ENCODE measurements around the gene IFT80.

Gene IFT80

DNA sequence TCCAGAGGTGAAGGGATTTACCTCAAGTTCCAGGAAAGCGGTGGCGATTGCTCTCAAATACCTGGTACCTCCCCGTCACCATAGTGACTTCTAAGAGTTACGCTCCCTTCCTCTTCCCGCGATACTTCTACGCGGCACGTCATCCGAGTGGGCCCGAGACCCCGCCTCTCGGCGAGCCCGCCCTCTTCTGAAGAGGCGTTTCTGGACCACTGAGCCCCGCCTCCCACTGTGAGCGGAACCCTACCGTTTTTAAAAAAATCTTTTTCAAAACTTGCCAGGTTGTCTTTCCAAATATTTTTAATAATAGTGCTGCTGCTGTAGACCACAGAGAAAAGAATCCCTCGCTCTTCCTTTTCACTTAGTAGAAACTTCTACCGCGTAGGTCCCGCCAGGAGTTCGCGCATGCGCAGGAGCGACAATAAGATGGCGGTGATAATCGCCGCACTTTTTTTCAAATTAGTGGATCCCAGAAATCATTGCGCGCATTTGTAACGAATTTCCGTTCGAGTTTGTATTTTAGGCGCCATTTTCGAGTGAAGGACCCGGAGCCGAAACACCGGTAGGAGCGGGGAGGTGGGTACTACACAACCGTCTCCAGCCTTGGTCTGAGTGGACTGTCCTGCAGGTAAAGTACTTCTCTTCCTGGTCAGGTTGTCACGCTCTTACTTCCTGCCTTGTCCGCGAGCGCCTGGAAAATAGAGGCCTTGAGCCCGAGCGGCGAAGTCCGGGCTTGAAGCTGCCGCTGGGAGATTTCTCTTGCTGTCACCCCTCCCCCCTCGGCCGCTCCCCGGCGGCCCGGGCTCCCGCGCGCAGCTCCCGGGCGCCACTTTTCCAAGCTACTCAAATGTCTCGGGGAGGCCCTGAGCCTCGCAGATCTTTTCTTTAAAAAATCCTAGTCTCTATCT is at the start of gene IFT80, which contains the start of gene SMC4:
Gene IFT80, minus strand, starts transcription at position 101 of the 905 bp plus-strand sequence. CDS start 14,625 bp downstream, outside the sequence.
Gene SMC4, plus strand, starts transcription at position 526 of the 905 bp plus-strand sequence. CDS start 1,177 bp downstream, outside the sequence.
- DNase-seq, result peak; percentile 96

DNA sequence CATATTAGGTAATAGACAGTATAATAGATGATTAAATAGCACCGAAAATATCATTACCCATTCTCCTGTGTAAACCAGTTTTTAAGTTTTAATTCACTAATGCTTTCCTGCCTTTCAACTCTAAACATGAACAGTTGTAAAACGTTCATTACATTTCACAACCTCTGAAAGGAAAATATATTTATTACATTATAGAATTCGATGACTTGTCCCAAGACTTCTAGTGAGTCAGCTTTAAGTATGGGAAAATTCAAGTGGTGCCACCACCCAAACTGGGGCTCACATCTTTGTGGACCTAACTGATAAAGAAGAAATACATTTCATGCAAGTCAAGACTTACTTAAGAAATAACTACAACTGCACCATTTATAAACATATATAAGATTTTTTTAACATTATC is 48.5 kb upstream of the IFT80 start:
- DNase-seq, result no peak

DNA sequence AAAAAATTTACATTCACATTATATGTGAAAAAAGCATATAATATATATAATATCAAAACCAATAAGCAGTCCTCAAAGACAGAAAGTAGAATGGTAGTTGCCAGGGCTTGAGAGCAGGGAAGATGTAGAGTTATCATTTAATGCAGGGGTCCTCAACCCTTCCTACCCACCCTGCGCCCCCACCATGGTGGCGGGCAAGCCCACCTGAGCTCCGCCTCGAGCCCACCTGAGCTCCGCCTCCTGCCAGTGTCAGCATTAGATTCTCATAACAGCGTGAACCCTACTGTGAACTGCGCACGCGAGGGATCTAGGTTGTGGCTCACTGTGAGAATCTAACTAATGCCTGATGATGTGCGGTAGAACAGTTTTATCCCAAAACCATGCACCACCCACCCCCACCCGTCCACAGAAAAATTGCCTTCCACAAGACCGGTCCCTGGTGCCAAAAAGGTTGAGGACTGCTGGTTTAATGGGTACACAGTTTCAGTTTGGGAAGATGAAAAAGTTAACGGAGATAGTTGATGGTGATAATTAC is 47.6 kb upstream of the IFT80 start:
- DNase-seq, result no peak

DNA sequence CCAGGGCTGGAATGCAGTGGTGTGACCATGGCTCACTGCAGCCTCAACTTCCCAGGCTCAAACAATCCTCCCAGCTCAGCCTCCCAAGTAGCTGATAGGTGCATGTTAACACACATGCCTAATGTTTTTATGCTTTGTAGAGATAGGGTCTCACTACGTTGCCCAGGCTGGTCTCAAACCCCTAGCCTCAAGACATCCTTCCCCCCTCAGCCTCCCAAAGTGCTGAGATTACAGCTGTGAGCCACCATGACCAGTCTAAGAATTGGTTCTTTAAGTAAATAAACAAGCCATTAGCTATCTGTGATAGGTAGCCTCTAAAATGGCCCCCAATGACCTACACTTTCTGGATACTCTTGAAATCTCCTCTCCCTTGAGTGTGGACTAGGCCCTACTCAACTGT is 46.8 kb upstream of the IFT80 start:
- DNase-seq, result no peak

DNA sequence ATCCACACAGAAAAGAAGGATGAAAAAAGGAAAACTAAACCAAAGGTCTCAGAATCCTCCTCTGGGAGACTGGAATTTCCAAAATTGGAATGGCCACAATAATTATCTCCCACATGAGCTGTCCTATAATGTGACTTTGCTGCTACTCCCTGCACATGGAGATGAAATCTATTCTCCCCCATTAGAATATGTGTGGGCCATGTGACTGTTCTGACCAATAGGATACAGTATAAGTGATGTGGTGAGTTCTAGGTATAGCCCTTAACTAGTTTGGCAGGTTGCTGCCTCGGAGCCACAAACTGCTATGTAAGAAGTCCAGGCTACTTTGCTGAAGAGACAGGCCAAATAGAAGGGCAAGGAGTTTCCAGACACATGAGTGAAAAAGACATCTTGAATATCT is 45.4 kb upstream of the IFT80 start:
- DNase-seq, result no peak

DNA sequence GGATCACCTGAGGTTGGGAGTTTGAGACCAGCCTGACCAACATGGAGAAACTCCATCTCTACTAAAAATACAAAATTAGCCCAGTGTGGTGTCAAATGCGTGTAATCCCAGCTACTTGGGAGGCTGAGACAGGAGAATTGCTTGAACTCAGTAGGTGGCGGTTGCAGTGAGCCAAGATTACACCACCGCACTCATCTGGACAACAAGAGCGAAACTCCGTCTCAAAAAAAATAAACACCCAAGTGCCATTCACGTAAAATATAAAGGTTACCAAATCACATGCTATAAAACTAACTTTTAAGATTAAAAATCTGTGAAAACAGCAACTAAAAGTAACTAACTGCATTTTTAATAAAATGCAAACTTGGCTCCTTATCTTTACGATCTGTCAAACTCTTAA is 41.7 kb upstream of the IFT80 start:
- no peak for DNase-seq

DNA sequence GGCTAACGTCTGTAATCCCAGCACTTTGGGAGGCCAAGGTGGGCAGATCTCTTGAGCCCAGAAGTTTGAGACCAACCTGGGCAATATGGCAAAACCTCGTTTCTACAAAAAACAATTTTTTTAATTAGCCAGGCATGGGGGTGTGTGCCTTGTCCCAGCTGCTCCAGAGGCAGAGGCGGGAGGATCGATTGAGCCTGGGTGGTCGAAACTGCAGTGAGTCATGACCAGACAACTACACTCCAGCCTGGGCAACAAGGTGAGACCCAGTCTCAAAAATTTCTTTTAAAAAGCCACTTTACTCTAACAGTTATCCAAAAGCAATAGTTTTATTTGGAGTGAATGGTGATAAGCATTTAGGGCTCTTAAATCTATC is 38.0 kb upstream of the IFT80 start:
- no peak for DNase-seq

DNA sequence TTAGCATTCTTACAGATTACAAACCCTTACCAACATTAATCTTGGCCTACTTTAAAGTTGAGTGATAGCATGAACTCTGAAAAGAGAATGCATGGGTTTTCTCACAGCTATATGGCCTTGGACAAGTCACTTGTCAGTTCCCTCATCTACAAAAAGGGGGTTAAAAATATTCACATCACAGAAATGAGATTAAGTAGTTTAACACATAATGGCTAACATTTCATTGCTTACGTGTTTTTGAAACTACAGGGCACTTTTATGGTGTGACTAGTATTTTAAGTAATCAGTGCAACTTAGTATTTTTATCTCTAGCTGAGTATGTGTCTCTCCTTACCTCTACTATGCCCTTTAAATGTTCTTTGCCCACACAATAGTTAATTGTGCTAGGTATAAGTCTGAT is 36.7 kb upstream of the IFT80 start:
- no peak for DNase-seq

DNA sequence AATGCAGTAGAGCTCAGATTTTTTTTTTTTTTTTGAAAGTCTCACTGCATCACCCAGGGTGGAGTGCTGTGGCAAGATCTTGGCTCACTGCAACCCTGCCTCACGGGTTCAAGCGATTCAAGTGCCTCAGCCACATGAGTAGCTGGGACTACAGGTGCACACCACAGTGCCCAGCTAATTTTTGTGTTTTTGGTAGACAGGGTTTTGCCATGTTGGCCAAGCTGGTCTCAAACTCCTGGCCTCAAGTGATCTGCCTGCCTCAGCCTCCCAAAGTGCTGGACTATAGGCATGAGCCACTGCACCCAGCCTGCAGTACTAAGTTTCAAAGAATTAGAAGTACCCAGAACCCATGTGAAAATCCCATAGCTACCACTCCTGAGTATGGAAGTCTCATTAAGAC is 36.1 kb upstream of the IFT80 start:
- DNase-seq, result no peak

DNA sequence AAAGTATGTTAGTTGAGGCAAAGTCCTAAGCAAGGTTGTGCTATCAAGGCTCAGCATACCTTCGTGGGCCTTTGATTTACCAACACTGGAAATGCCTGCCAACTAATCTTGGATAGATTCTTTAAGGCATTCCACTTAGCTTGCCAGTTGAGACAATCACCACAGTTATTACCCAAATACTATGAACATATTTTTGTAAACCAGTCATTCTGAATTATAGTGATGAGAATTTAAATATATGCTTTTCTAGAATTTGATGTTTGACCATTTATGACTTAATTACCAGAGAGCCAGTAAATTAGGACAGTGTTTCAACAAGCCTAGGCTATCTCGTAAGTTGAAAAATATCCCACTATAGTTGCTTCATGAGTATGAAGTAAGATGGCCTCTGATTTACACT is 35.0 kb upstream of the IFT80 start:
- DNase-seq, result no peak

DNA sequence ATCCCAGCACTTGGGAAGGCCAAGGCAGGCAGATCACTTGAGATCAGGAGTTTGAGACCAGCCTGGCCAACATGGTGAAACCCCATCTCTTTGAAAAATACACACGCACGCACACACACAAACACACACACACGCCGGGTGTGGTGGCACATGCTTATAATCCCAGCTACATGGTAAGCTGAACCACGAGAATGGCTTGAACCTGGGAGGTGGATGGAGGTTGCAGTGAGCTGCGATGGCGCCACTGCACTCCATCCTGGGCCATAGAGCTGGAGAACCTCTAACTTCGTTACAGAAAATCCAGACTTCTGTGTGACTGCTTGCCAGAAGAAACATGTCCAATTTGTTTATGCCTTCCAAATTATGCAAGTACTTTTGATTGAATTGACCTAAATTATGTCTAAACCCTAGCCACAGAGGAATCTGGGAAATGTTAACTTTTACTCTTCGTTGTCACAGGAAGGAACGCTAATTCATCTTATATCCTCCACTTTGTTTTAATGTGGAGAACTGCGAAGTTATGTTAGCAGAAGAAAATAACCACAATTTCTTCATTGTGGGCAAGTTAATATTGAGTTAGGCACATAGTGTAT is 28.9 kb upstream of the IFT80 start:
- DNase-seq, result no peak

DNA sequence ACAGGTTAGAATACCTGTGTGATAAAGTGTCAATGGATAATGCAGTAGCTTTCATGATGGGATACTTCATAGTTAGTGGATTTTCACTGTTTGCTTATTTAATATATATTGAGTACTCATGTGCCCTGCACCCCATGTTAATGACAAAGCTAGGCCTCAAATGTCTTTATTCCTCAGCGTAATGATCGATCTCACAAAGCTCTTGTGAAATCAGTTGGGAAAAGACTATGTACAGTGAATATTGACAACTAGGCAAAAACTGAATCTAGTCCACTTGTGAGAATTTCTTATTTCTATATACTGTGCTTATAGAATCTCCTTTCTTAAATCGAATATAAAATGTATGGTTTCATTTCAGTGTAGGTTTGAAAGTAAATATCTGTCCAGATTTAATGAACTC is 18.3 kb upstream of the IFT80 start:
- DNase-seq, result no peak

DNA sequence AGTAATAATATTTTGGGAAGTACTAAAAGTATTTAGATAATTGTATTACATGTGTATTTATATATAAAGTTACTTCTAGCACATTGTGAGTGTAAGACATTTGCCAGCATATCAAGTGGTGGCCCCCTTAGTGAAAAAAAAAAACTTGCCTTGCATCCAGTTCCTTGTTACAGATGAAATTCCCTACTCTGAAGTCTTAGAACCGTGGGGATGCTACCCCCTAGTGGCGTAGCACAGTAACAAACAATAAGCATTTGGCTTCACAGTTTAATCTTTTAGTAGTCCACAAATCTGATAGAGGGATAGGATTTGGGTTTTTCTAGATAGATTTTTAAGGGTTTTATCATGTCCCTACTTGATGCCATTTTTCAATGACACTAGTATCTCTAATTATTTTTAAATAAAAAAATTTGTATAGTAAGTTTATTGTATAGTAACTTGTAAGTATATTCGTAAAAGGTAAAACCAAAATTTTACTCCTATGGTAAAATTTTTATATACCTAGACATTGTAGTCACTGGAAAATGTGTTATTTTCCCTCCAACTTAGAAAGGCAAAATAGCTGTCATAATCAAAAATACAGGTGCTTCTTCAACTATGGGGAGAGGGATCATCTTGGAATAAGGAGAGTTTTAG is 14.7 kb upstream of the IFT80 start:
- peak; percentile 50 to 69 for DNase-seq

DNA sequence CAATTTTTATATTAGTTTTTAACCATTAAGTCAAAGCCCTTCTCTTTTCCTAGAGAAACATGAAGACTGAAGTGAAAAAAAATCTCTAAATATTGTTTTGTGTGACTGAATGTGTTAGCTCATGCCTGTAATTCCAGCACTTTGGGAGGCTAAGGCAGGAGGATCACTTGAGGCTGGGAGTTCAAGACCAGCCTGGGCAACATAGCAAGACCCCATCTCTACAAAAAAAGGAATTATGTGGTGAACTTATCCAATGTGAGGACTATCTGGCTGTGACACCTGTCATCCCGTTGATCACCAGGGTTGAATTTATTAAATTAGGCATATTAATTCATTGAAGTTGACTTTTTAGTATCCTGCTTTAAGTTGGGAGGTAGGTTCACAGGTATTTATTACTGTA is 13.5 kb upstream of the IFT80 start:
- no peak for DNase-seq

DNA sequence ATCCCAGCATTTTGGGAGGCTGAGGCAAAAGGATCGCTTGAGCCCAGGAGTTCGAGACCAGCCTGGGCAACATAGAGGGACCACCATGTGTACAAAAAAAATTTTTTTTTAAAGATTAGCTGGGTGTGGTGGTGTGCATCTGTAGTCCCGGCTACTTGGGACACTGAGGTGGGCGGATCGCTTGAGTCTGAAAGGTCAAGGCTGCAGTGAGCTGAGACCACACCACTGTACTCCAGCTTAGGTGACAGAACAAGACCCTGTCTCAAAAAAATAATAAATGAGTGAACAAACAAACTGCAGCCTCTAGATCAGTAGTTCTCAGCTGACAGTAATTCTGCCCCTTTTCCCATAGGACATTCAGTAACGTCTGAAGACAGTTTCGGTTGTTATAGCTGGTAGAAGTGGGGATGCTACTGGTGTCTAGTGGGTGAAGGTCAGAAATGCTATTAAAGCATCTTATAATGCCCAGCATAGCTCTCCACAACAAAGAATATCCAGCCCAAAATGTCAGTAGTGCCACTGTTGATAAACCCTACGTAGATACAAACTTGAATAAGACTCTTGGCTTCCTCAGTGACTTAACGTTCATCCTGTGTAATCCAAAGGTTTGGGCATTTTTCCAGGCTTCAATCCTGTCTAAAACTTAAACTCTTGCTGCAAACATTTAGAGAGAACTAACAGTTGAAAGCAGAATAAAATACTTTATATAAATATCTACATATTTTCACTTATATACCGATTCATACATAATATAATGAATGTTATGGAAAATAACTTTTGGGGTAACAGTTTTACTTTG is 11.0 kb upstream of the IFT80 start:
- DNase-seq, result no peak

DNA sequence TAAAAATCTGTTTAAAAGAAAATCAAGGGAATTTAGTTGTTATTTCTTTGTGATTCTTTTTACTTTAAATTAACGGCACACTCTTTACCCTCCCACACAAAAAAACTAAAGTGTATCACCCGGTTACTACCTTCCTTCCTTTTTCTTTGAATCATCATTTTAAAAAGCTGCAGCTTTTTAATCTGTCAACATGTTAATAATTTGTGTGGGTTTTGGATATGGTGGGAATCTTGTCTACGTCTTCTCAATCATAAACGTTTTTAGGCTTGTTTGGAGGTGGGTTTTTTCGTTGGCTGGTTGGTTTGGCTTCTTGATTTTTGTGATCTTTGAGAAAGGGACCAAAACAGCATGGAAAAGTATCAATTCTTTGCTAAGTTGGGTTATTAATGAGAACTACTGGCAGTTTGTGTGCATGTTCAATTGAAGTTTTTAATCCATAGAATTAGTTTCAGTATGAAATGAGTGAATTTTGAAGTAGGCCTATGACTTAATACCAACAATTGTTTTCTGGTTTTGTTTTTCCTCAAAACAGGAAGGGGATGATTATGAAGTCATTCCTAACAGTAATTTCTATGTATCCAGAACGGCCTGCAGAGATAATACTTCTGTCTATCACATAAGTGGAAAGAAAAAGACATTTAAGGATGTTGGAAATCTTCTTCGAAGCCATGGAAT is 4.9 kb upstream of the IFT80 start:
- no peak for DNase-seq

DNA sequence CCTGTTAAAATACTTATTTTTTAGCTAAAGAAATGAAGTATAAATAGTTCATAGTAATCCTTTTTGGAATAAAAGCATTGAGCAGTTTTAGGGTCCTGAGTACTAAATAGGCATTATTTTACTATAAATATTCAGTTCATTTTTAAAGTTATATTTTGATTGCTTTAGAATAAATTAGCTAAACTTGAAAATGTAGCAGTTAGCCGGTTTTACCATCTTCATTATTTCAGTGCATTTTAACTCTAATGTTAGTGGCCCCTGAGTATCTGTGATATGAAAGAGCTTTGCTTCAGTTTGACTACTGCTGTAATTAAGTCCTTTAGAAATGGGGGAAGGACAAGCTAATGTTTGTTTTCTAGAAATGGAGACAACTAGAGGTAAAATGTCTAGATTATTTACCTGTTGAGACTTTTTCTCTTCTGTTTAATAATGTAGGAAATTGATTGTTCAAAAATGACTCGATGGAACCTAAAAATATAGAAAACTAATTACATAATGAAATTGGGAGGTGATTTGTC is 4.1 kb upstream of the IFT80 start:
- no peak for DNase-seq

DNA sequence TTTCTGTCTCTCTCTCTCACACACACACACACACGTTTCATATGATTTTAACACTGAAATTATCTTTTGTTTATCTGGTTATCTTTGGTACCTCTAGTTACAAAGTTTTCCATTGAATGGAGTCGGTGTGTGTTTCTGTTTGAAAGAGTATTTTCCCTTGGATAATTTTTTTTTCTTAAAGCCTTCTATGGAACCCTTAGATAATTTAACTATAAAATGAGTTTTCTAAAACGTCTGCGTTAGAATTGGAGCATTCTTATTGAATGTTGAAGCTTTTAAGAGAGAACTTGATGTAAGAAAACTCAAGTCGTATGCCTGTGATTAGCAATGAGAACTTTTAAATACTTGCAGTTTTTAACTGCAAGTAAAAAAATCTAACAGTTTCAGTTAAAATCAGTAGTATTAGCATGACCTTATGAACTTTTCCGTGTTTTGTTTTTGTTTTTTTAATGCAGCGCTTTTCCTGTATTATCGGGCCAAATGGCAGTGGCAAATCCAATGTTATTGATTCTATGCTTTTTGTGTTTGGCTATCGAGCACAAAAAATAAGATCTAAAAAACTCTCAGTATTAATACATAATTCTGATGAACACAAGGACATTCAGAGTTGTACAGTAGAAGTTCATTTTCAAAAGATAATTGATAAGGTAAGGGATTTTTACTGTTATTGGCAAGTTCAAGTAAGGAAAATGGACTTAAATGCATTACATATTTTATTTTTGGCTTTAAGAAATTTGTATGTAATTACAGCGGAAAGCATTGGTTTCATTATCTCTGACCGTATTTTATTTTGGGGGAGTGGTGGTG is 3.4 kb upstream of the IFT80 start:
- DNase-seq, result no peak

DNA sequence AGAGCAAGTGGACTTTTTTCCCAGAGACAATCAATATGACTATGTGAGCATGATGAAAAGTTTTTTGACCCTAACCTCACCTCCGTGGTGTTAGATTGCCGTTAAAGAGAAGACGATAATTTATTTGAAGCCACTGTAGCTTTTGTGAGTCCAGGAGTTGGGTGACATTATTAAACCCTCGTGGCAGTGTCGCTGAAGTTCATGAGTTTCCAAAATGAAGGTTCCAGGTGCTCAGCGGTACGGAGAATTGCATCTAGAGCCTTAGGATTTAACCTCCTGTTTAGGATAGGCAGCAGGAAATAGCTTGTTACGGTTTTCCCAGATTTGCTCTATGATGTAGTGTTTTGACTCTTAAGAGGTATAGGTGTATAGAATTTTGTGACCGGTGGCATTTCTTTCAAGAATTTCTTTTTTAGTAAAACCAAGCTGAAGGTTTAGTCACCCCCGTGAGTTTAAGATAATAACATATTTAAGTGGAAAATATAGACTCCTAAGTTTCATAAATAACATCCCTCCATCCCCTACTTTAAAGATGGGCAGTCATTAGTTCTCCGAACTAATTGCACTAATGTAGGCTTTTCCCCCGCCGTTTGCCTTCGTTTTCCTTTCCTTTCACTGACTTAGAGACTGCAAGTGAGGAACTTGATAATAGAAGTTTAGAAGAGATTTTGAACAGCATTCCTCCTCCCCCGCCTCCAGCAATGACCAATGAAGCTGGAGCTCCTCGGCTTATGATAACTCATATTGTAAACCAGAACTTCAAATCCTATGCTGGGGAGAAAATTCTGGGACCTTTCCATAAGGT is 2.5 kb upstream of the IFT80 start:
- no peak for DNase-seq

DNA sequence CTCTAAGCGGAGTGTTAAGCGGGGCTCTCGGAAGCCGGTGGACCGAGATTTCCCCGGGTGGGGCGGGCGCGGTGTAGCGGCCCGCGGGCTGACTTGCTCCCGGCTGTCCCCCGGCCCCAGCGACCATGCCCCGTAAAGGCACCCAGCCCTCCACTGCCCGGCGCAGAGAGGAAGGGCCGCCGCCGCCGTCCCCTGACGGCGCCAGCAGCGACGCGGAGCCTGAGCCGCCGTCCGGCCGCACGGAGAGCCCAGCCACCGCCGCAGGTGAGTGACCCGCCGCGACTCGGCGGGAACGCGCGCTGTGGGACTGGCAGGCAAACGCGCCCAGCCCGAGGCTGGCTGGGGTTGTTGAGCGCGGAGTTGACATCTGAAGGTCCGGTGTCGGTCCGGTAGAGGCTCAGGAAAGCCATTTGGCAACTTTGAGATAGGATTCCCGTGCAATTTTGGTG is 1.7 kb upstream of the IFT80 start:
- peak in 1 of 2 experiments; percentile 45 for DNase-seq

Data from activated T-cell treated with anti-CD3 and anti-CD28 coated beads, Interleukin-2, amount 50 U/mL, for 48 hours (primary cell).